GM12875 (cell line): Measurements from ENCODE around the gene OTOP2.

Source experiments
- H3K4me3 ChIP-seq: one replicate; pipeline ENCODE4 v1.5.1; 2011; ENCODE audit warnings: low read depth, low read length, control low read depth
- CTCF ChIP-seq: IDR thresholded peaks from 2 replicates; pipeline ENCODE4 v1.5.1; 2011; ENCODE audit warnings: low read depth, mild to moderate bottlenecking, control low read depth, inconsistent platforms, low read length, moderate library complexity, borderline replicate concordance; ENCODE audit not compliant: insufficient read depth

Gene OTOP2

GRCh38 chr17:74930535-74931036 lies 6.5 kb downstream of the OTOP2 start:
- no peak for TF ChIP-seq CTCF
- no peak overlapping the region for H3K4me3 ChIP-seq

GRCh38 chr17:74935048-74935447 lies 11.0 kb downstream of the OTOP2 start:
- no peak overlapping the region for H3K4me3 ChIP-seq
- TF ChIP-seq CTCF = no peak

- no peak within 1 kb of the TSS for H3K4me3 ChIP-seq
- TF ChIP-seq CTCF = no peak
These were observed 11.8 kb downstream of the OTOP2 start, which contains the start of gene OTOP3 for GRCh38 chr17:74935585-74936469. Gene OTOP3, plus strand, starts transcription at chr17:74935898. Its CDS starts 24 bp downstream, at chr17:74935922.

GRCh38 chr17:74936470-74936799 lies 12.4 kb downstream of the OTOP2 start:
- no peak for TF ChIP-seq CTCF
- no peak overlapping the region for H3K4me3 ChIP-seq

- H3K4me3 ChIP-seq = no peak overlapping the region
- no peak for TF ChIP-seq CTCF
These were observed 13.3 kb downstream of the OTOP2 start for GRCh38 chr17:74937064-74938051.

- TF ChIP-seq CTCF = no peak
- H3K4me3 ChIP-seq = no peak overlapping the region
These were observed 14.3 kb downstream of the OTOP2 start for GRCh38 chr17:74938194-74938950.
